ENCODE measurements around the gene MGLL.

DNA sequence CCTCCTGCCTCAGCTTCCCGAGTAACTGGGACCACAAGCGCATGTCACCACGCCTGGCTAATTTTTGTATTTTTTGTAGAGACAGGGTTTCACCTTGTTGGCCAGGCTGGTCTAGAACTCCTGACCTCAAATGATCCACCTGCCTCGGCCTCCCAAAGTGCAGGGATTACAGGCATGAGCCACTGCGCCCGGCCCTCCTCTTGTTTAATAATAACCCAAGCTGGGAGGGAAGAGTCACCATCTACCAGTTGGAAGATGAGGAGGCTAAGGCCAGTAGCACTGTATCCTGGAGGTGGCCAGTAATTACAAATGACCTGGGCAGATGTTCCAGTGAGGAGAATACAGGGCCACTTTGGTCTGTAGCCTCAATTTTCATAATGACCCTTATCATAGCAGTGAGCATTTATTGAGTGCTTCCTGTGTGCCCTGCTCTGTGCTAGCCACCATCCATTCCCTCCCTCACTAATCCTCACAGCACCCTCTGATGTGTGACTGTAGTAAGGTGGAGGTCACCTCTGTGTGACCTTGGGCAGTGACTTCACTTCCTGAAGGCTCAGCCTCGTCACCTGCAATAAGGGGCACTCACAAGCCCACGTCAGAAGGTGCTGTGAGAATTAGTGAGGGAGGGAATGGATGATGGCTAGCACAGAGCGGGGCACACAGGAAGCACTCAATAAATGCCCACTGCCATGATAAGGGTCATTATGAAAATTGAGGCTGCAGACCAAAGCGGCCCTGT, 85.3 kb downstream of the MGLL start:
- TF ChIP-seq, protein P1, sequence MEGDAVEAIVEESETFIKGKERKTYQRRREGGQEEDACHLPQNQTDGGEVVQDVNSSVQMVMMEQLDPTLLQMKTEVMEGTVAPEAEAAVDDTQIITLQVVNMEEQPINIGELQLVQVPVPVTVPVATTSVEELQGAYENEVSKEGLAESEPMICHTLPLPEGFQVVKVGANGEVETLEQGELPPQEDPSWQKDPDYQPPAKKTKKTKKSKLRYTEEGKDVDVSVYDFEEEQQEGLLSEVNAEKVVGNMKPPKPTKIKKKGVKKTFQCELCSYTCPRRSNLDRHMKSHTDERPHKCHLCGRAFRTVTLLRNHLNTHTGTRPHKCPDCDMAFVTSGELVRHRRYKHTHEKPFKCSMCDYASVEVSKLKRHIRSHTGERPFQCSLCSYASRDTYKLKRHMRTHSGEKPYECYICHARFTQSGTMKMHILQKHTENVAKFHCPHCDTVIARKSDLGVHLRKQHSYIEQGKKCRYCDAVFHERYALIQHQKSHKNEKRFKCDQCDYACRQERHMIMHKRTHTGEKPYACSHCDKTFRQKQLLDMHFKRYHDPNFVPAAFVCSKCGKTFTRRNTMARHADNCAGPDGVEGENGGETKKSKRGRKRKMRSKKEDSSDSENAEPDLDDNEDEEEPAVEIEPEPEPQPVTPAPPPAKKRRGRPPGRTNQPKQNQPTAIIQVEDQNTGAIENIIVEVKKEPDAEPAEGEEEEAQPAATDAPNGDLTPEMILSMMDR (IDR thresholded peaks at IDR 0.05; ENCODE audit: insufficient read depth, low read length): no peak
- TF ChIP-seq POLR2AphosphoS5 (IDR thresholded peaks at IDR 0.05; ENCODE audit: low read depth): no peak

All from HL-60 (cell line).